ENCODE results near the gene BTBD2. TPM values are rescaled to one million over a fixed set of nuclear protein-coding genes. Genes with fewer than 3 reads are reported as not detected.

Gene BTBD2
- 10 to 100 TPM; 42.3 to 44.8 TPM for total RNA-seq

GRCh38 chr19:2015608-2015950, at the start of gene BTBD2:
Gene BTBD2 (minus strand): TSS chr19:2015714. CDS start chr19:2015703, 11 bp downstream.
- WGBS, 2 donors = no CpG with 5 or more reads among the region's 20 CpGs

GRCh38 chr19:2064788-2065524, 49.4 kb upstream of the BTBD2 start:
- ATAC-seq = no peak
- WGBS, 2 donors = 73 to 84% methylated on average over 6 to 32 of the region's 38 CpGs
- peak overlapping the region in 2 of 4 donors; percentile 10 to 64 for H3K27ac ChIP-seq
- no peaks in the 10 kb centered on the region for H3K36me3 ChIP-seq (replicated peaks in 1 of 2; ENCODE audit: insufficient read depth in 1 of 2, low read depth in 2 of 2)
- TF ChIP-seq POLR2A (IDR thresholded peaks at IDR 0.05) = no peak
- TF ChIP-seq CTCF (IDR thresholded peaks at IDR 0.05) = no peak
- intact Hi-C loops (cut with DNase I) = no loop called here
- no peaks in the 10 kb centered on the region for H3K9me3 ChIP-seq
- H3K27me3 ChIP-seq = no peaks in the 10 kb centered on the region
- peak in 1 of 4 donors; percentile 24 for DNase-seq
- peaks cover 31% of the 10 kb centered on the region for H3K4me1 ChIP-seq
- H3K4me3 ChIP-seq = no peak overlapping the region

More at GRCh38 chr19:2015608-2015950, at the start of gene BTBD2:
- Histone ChIP-seq H3K36me3 (replicated peaks in 1 of 2; ENCODE audit: insufficient read depth in 1 of 2, low read depth in 2 of 2) (no peaks in the 10 kb centered on the region), H3K27me3 (no peaks in the 10 kb centered on the region), H3K4me3 (peak within 1 kb of the TSS; percentile 28 to 39), H3K9me3 (no peaks in the 10 kb centered on the region), H3K27ac (peak within 1 kb of the TSS; percentile 45 to 66 (median 59)), H3K4me1 (peaks cover 26% of the 10 kb centered on the region)
- DNase-seq (peak; percentile 59 to 75 (median 65)), ATAC-seq (peak; percentile 66)
- TF ChIP-seq POLR2A (IDR thresholded peaks at IDR 0.05) (no peak), CTCF (IDR thresholded peaks at IDR 0.05) (no peak)
- intact Hi-C loops (cut with DNase I) = no loop called here

- no peak for ATAC-seq
- no peak for TF ChIP-seq POLR2A (IDR thresholded peaks at IDR 0.05)
- no peak for TF ChIP-seq CTCF (IDR thresholded peaks at IDR 0.05)
- no peak for DNase-seq
- Histone ChIP-seq H3K27me3 (no peaks in the 10 kb centered on the region), H3K27ac (peak overlapping the region in 1 of 4 donors; percentile 64), H3K36me3 (replicated peaks in 1 of 2; ENCODE audit: insufficient read depth in 1 of 2, low read depth in 2 of 2) (no peaks in the 10 kb centered on the region), H3K4me3 (no peak overlapping the region), H3K9me3 (no peaks in the 10 kb centered on the region), H3K4me1 (peaks cover 31% of the 10 kb centered on the region)
- 75 to 80% methylated on average over 8 to 13 of the region's 13 CpGs for WGBS, 2 donors
- intact Hi-C loops (cut with DNase I) = no loop called here
Observed at GRCh38 chr19:2064395-2064787, 48.9 kb upstream of the BTBD2 start.

GRCh38 chr19:2063824-2064223, 48.3 kb upstream of the BTBD2 start:
- no peak for TF ChIP-seq CTCF (IDR thresholded peaks at IDR 0.05)
- no peak for TF ChIP-seq POLR2A (IDR thresholded peaks at IDR 0.05)
- H3K36me3 ChIP-seq (replicated peaks in 1 of 2; ENCODE audit: insufficient read depth in 1 of 2, low read depth in 2 of 2) = no peaks in the 10 kb centered on the region
- ATAC-seq (no peak), DNase-seq (no peak)
- intact Hi-C loops (cut with DNase I) = no loop called here
- H3K4me1 ChIP-seq = peaks cover 32% of the 10 kb centered on the region
- no peaks in the 10 kb centered on the region for H3K9me3 ChIP-seq
- H3K4me3 ChIP-seq = no peak overlapping the region
- H3K27ac ChIP-seq = no peak overlapping the region
- H3K27me3 ChIP-seq = no peaks in the 10 kb centered on the region
- 84 to 87% methylated on average over 8 of the region's 8 CpGs for WGBS, 2 donors

GRCh38 chr19:2062770-2063169, 47.3 kb upstream of the BTBD2 start:
- WGBS, 2 donors = 92 to 94% methylated on average over 9 of the region's 9 CpGs
- Histone ChIP-seq H3K27me3 (no peaks in the 10 kb centered on the region), H3K4me3 (no peak overlapping the region), H3K4me1 (peaks cover 40% of the 10 kb centered on the region), H3K9me3 (no peaks in the 10 kb centered on the region), H3K27ac (peak overlapping the region in 1 of 4 donors; percentile 100), H3K36me3 (replicated peaks in 1 of 2; ENCODE audit: insufficient read depth in 1 of 2, low read depth in 2 of 2) (no peaks in the 10 kb centered on the region)
- intact Hi-C loops (cut with DNase I) = no loop called here
- ATAC-seq (no peak), DNase-seq (no peak)
- TF ChIP-seq CTCF (IDR thresholded peaks at IDR 0.05) = no peak
- no peak for TF ChIP-seq POLR2A (IDR thresholded peaks at IDR 0.05)
